Neural progenitor cell (in vitro differentiated cells): Measurements from ENCODE around the gene NLRP11.
"Not testable (repeated sequence)": the region's sequence is repeated elsewhere in the genome, so short reads cannot be mapped to it uniquely, and the experiment has no call there.

Experiments used
- EZH2 ChIP-seq: fragments of 200-600 bp; sonication (generic); IDR thresholded peaks from 2 replicates; pipeline ENCODE4 v1.6.1; 2017; ENCODE audit warnings: antibody characterized with exemption, mild to moderate bottlenecking, moderate library complexity
- EZH2phosphoT487 ChIP-seq: fragments of 200-600 bp; sonication (generic); IDR thresholded peaks from 2 replicates; pipeline ENCODE4 v1.6.1; 2017; ENCODE audit warnings: antibody characterized with exemption
- TF ChIP-seq, protein P1 (sequence below): fragments of 200-600 bp; sonication (generic); IDR thresholded peaks from 2 replicates; pipeline ENCODE4 v1.5.1; 2017; ENCODE audit warnings: antibody characterized with exemption, mild to moderate bottlenecking

- TF ChIP-seq, protein P1, sequence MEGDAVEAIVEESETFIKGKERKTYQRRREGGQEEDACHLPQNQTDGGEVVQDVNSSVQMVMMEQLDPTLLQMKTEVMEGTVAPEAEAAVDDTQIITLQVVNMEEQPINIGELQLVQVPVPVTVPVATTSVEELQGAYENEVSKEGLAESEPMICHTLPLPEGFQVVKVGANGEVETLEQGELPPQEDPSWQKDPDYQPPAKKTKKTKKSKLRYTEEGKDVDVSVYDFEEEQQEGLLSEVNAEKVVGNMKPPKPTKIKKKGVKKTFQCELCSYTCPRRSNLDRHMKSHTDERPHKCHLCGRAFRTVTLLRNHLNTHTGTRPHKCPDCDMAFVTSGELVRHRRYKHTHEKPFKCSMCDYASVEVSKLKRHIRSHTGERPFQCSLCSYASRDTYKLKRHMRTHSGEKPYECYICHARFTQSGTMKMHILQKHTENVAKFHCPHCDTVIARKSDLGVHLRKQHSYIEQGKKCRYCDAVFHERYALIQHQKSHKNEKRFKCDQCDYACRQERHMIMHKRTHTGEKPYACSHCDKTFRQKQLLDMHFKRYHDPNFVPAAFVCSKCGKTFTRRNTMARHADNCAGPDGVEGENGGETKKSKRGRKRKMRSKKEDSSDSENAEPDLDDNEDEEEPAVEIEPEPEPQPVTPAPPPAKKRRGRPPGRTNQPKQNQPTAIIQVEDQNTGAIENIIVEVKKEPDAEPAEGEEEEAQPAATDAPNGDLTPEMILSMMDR = not testable (repeated sequence)
- not testable (repeated sequence) for TF ChIP-seq EZH2, EZH2phosphoT487
These were observed 63.0 kb downstream of the NLRP11 start, which contains the start of gene RFPL4AL1 for GRCh38 chr19:55768818-55769217.
